GM12875 (cell line): ENCODE measurements around the gene RNGTT.

ENCODE experiments used
- H3K4me3 ChIP-seq: one replicate; pipeline ENCODE4 v1.5.1; 2011; ENCODE audit warnings: low read depth, low read length, control low read depth
- TF ChIP-seq, protein P1 (sequence below): IDR thresholded peaks from 2 replicates; pipeline ENCODE4 v1.5.1; 2011; ENCODE audit warnings: low read depth, mild to moderate bottlenecking, control low read depth, inconsistent platforms, low read length, moderate library complexity, borderline replicate concordance; ENCODE audit not compliant: insufficient read depth

Gene RNGTT

GRCh38 chr6:88609983-88610382 lies 353.4 kb downstream of the RNGTT start:
- TF ChIP-seq, protein P1, sequence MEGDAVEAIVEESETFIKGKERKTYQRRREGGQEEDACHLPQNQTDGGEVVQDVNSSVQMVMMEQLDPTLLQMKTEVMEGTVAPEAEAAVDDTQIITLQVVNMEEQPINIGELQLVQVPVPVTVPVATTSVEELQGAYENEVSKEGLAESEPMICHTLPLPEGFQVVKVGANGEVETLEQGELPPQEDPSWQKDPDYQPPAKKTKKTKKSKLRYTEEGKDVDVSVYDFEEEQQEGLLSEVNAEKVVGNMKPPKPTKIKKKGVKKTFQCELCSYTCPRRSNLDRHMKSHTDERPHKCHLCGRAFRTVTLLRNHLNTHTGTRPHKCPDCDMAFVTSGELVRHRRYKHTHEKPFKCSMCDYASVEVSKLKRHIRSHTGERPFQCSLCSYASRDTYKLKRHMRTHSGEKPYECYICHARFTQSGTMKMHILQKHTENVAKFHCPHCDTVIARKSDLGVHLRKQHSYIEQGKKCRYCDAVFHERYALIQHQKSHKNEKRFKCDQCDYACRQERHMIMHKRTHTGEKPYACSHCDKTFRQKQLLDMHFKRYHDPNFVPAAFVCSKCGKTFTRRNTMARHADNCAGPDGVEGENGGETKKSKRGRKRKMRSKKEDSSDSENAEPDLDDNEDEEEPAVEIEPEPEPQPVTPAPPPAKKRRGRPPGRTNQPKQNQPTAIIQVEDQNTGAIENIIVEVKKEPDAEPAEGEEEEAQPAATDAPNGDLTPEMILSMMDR: no peak
- H3K4me3 ChIP-seq: no peak overlapping the region

- no peak overlapping the region for H3K4me3 ChIP-seq
- TF ChIP-seq, protein P1: no peak
Observed at GRCh38 chr6:88605271-88605670, 358.1 kb downstream of the RNGTT start.

DNA sequence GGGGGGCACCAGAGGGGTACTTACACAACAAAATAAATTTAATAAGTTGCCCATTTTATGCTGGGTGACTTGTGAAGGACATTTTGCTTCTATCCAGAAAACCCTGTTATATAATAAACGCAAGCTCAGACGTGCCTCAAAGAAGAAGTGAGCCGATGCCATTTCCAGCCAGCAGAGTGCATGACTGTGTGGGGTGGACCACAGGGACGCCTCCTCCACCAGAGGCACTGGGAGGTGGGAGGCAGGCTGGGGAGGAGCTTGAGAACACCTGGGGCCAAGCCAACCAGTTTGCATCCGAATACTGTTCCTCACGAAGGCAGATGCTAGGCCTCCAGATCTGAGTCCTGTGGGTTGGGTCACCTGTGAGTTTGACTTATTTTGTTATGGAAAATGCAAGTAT lies 363.8 kb downstream of the RNGTT start:
- H3K4me3 ChIP-seq: no peak overlapping the region
- TF ChIP-seq, protein P1: peak; percentile 40

- TF ChIP-seq, protein P1: no peak
- H3K4me3 ChIP-seq: no peak overlapping the region
Observed at GRCh38 chr6:88596801-88597200, 366.6 kb downstream of the RNGTT start.

DNA sequence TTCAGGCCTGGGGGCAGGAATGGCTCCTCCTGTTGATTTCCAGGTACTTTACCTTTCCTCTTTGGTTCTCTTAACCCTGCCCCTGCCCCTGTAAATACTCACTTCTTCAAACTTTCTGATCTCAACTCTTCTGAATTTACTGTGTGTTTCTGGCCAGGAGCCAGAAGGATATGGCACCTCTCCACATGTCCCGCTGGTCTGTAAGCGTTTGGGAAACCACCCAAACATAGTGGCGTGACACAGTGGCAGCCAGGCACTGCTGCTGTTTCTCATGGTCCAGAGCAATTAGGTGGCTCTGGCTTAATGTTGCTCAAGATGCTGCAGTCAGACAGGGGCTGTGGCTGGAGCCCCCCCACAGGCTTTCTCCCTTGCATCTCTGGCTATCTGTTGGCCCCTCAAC lies 374.5 kb downstream of the RNGTT start:
- H3K4me3 ChIP-seq: no peak overlapping the region
- TF ChIP-seq, protein P1: no peak

- TF ChIP-seq, protein P1: no peak
- H3K4me3 ChIP-seq: no peak overlapping the region
Observed at GRCh38 chr6:88587150-88587520, 376.3 kb downstream of the RNGTT start.

GRCh38 chr6:88586371-88587149 lies 376.9 kb downstream of the RNGTT start:
- no peak overlapping the region for H3K4me3 ChIP-seq
- TF ChIP-seq, protein P1: no peak
